WTC11 (cell line): ENCODE measurements around the gene RIPOR2. TPM values are rescaled to one million over a fixed set of nuclear protein-coding genes. Genes with fewer than 3 reads are reported as not detected.
A peak's percentile ranks its signal among the peaks of the same experiment; 100 is the strongest.

Experiments used
- ATF1 ChIP-seq: sonication (generic); formaldehyde crosslinking; IDR thresholded peaks from 2 replicates; pipeline ENCODE4 v1.8.1; 2023; ENCODE audit warnings: mild to moderate bottlenecking, moderate library complexity, missing genetic modification reagents
- ELF4 ChIP-seq: sonication (generic); formaldehyde crosslinking; IDR thresholded peaks from 2 replicates; pipeline ENCODE4 v1.8.1; 2022; ENCODE audit warnings: low read depth, mild to moderate bottlenecking, moderate library complexity, missing genetic modification reagents
- GABPB1 ChIP-seq: sonication (generic); formaldehyde crosslinking; IDR thresholded peaks from 2 replicates; pipeline ENCODE4 v1.8.1; 2023; ENCODE audit warnings: mild to moderate bottlenecking, missing genetic modification reagents
- GTF2I ChIP-seq: fragments of 250-450 bp; sonication (Bioruptor Pico); conservative IDR thresholded peaks from 2 replicates; pipeline ENCODE4 v1.4.0; 2021; ENCODE audit warnings: mild to moderate bottlenecking
- KAT7 ChIP-seq: sonication (generic); formaldehyde crosslinking; IDR thresholded peaks from 2 replicates; pipeline ENCODE4 v1.8.1; 2023; ENCODE audit warnings: missing genetic modification reagents, mild to moderate bottlenecking, borderline replicate concordance
- MXD4 ChIP-seq: fragments of 250-450 bp; sonication (Bioruptor Pico); IDR thresholded peaks from 2 replicates; pipeline ENCODE4 v1.8.0; 2021; ENCODE audit warnings: mild to moderate bottlenecking, moderate library complexity, borderline replicate concordance
- NR3C1 ChIP-seq: sonication (generic); formaldehyde crosslinking; conservative IDR thresholded peaks from 2 replicates; pipeline ENCODE4 v1.8.1; 2023; ENCODE audit warnings: low read depth, mild to moderate bottlenecking, missing genetic modification reagents
- PRRX2 ChIP-seq: fragments of 250-450 bp; sonication (Bioruptor Pico); IDR thresholded peaks from 2 replicates; pipeline ENCODE4 v1.8.0; 2021; ENCODE audit warnings: mild to moderate bottlenecking
- ZNF219 ChIP-seq: sonication (generic); formaldehyde crosslinking; IDR thresholded peaks from 2 replicates; pipeline ENCODE4 v1.8.0; 2023; ENCODE audit warnings: missing genetic modification reagents, mild to moderate bottlenecking, borderline replicate concordance
- ZNF232 ChIP-seq: sonication (generic); formaldehyde crosslinking; IDR thresholded peaks from 2 replicates; pipeline ENCODE4 v1.8.0; 2022; ENCODE audit warnings: mild to moderate bottlenecking, missing genetic modification reagents
- ZNF263 ChIP-seq: sonication (generic); formaldehyde crosslinking; IDR thresholded peaks from 2 replicates; pipeline ENCODE4 v1.8.1; 2022; ENCODE audit warnings: low read depth, mild to moderate bottlenecking, moderate library complexity, missing genetic modification reagents
- ZNF396 ChIP-seq: fragments of 250-450 bp; sonication (Bioruptor Pico); IDR thresholded peaks from 2 replicates; pipeline ENCODE4 v1.8.0; 2021; ENCODE audit warnings: mild to moderate bottlenecking, moderate library complexity, borderline replicate concordance
- ZNF416 ChIP-seq: fragments of 250-450 bp; sonication (Bioruptor Pico); IDR thresholded peaks from 2 replicates; pipeline ENCODE4 v1.9.0; 2021; ENCODE audit warnings: mild to moderate bottlenecking, inconsistent platforms
- ZNF671 ChIP-seq: fragments of 250-450 bp; sonication (Bioruptor Pico); IDR thresholded peaks from 2 replicates; pipeline ENCODE4 v1.8.0; 2021; ENCODE audit warnings: mild to moderate bottlenecking
- total RNA-seq: library from RNA; stranded (reverse); gene quantifications from 3 replicates; pipeline ENCODE4 v1.2.3, GENCODE V29; 2021
- TF ChIP-seq, protein P1 (sequence below): fragments of 250-450 bp; sonication (Bioruptor Pico); IDR thresholded peaks from 2 replicates; pipeline ENCODE4 v1.9.0; 2021; ENCODE audit warnings: mild to moderate bottlenecking
- TF ChIP-seq, protein P2 (sequence below): sonication (generic); formaldehyde crosslinking; conservative IDR thresholded peaks from 2 replicates; pipeline ENCODE4 v1.8.1; 2022; ENCODE audit warnings: mild to moderate bottlenecking, missing genetic modification reagents
- TF ChIP-seq, protein P3 (sequence below): fragments of 250-450 bp; sonication (Bioruptor Pico); conservative IDR thresholded peaks from 2 replicates; pipeline ENCODE4 v1.9.0; 2021; ENCODE audit warnings: mild to moderate bottlenecking
- TF ChIP-seq, protein P4 (sequence below): sonication (generic); formaldehyde crosslinking; IDR thresholded peaks from 2 replicates; pipeline ENCODE4 v1.8.1; 2022; ENCODE audit warnings: mild to moderate bottlenecking, missing genetic modification reagents, moderate library complexity, borderline replicate concordance
- TF ChIP-seq, protein P5 (sequence below): sonication (generic); formaldehyde crosslinking; IDR thresholded peaks from 2 replicates; pipeline ENCODE4 v1.8.0; 2023; ENCODE audit warnings: missing genetic modification reagents
- TF ChIP-seq, protein P6 (sequence below): fragments of 250-450 bp; sonication (Bioruptor Pico); IDR thresholded peaks from 2 replicates; pipeline ENCODE4 v1.9.0; 2021; ENCODE audit warnings: mild to moderate bottlenecking
- TF ChIP-seq, protein P7 (sequence below): sonication (generic); formaldehyde crosslinking; IDR thresholded peaks from 2 replicates; pipeline ENCODE4 v1.8.1; 2023; ENCODE audit warnings: mild to moderate bottlenecking, missing genetic modification reagents
- TF ChIP-seq, protein P8 (sequence below): sonication (generic); formaldehyde crosslinking; IDR thresholded peaks from 2 replicates; pipeline ENCODE4 v1.8.0; 2022; ENCODE audit warnings: mild to moderate bottlenecking, missing genetic modification reagents
- TF ChIP-seq, protein P9 (sequence below): sonication (generic); formaldehyde crosslinking; IDR thresholded peaks from 2 replicates; pipeline ENCODE4 v1.8.0; 2023; ENCODE audit warnings: missing genetic modification reagents, mild to moderate bottlenecking, borderline replicate concordance

The RIPOR2 gene
- total RNA-seq, 1 experiment from 2014 or later = 13.5 TPM

DNA sequence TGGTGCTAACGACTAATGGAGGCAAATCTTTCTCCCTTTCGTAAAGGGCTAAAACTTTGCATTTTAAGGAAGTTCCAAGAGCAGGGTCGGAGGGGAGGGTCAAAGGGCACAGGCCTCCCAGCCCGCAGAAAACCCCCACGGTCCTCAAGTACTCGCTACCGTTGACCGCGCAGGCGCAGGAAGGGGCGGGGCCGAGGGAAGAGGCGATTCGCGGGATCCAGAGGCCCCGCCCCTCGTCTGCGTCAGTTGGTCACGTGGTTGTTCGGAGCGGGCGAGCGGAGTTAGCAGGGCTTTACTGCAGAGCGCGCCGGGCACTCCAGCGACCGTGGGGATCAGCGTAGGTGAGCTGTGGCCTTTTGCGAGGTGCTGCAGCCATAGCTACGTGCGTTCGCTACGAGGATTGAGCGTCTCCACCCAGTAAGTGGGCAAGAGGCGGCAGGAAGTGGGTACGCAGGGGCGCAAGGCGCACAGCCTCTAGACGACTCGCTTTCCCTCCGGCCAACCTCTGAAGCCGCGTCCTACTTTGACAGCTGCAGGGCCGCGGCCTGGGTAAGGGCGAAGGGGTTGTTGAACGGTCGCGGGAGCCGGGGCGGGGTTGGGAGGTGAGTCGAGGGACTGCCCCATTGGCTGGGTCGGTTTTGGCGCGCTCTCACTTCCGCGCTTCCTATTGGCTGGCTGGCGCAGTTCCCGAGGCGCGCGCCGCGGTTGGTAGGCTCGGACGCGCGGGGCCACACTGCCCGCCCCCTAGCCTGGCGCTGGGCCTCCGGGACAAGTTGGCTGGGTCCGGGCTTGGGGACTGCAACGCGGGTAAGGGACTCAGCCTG lies 160.9 kb downstream of the RIPOR2 start, which contains the start of gene GMNN (continued):
- TF ChIP-seq, protein P1, sequence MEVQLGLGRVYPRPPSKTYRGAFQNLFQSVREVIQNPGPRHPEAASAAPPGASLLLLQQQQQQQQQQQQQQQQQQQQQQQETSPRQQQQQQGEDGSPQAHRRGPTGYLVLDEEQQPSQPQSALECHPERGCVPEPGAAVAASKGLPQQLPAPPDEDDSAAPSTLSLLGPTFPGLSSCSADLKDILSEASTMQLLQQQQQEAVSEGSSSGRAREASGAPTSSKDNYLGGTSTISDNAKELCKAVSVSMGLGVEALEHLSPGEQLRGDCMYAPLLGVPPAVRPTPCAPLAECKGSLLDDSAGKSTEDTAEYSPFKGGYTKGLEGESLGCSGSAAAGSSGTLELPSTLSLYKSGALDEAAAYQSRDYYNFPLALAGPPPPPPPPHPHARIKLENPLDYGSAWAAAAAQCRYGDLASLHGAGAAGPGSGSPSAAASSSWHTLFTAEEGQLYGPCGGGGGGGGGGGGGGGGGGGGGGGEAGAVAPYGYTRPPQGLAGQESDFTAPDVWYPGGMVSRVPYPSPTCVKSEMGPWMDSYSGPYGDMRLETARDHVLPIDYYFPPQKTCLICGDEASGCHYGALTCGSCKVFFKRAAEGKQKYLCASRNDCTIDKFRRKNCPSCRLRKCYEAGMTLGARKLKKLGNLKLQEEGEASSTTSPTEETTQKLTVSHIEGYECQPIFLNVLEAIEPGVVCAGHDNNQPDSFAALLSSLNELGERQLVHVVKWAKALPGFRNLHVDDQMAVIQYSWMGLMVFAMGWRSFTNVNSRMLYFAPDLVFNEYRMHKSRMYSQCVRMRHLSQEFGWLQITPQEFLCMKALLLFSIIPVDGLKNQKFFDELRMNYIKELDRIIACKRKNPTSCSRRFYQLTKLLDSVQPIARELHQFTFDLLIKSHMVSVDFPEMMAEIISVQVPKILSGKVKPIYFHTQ (CRISPR knock-in tag) = peak; percentile 84; the same call in 1 of the 2 replicates
- TF ChIP-seq, protein P2, sequence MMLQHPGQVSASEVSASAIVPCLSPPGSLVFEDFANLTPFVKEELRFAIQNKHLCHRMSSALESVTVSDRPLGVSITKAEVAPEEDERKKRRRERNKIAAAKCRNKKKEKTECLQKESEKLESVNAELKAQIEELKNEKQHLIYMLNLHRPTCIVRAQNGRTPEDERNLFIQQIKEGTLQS = 0 out of 2 replicates have a peak, but pooled peaks have one; percentile 29
- TF ChIP-seq, protein P3, sequence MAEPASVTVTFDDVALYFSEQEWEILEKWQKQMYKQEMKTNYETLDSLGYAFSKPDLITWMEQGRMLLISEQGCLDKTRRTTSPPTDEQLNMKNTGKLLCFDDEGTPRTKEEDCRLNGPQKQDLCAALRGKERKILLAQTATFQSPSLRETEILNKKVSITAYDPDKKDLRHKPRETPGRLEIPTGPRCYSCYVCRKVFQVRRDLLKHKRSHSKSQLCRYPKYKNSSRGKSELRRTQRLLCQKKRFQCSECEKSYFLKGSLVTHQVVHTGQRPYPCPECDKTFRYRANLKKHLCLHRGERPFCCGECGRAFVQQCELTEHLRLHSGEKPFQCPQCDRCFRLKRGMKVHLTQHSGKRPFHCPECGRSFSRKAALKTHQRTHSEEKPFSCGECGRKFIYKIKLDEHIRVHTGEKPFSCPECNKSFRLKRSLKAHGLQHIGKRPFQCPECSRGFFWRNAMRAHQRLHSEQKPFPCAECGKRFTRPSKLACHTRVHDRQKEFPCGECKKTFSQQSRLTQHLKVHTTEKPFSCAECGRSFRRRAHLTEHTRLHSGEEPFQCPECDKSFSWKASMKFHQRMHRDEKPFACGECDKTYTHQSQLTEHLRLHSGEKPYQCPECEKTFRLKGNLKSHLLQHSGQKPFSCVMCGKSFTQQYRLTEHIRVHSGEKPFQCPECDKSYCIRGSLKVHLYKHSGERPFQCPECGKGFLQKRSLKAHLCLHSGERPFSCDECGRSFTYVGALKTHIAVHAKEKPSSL = no peak
- TF ChIP-seq KAT7 (CRISPR knock-in tag) (peak; percentile 93), ZNF232 (peak; percentile 90), NR3C1 (no peak), GTF2I (CRISPR knock-in tag) (no peak), ZNF416 (CRISPR knock-in tag) (no peak), ATF1 (CRISPR knock-in tag) (peak; percentile 85; the same call in 1 of the 2 replicates), MXD4 (CRISPR knock-in tag) (no peak), ZNF263 (CRISPR knock-in tag) (no peak), ZNF396 (no peak), ZNF219 (CRISPR knock-in tag) (no peak), GABPB1 (CRISPR knock-in tag) (peak; percentile 73), ELF4 (CRISPR knock-in tag) (no peak), PRRX2 (no peak), ZNF671 (CRISPR knock-in tag) (peak; percentile 50; the same call in 1 of the 2 replicates)
- TF ChIP-seq, protein P4, sequence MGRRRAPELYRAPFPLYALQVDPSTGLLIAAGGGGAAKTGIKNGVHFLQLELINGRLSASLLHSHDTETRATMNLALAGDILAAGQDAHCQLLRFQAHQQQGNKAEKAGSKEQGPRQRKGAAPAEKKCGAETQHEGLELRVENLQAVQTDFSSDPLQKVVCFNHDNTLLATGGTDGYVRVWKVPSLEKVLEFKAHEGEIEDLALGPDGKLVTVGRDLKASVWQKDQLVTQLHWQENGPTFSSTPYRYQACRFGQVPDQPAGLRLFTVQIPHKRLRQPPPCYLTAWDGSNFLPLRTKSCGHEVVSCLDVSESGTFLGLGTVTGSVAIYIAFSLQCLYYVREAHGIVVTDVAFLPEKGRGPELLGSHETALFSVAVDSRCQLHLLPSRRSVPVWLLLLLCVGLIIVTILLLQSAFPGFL = no peak; the same call in 1 of the 2 replicates
- TF ChIP-seq, protein P5, sequence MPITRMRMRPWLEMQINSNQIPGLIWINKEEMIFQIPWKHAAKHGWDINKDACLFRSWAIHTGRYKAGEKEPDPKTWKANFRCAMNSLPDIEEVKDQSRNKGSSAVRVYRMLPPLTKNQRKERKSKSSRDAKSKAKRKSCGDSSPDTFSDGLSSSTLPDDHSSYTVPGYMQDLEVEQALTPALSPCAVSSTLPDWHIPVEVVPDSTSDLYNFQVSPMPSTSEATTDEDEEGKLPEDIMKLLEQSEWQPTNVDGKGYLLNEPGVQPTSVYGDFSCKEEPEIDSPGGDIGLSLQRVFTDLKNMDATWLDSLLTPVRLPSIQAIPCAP (CRISPR knock-in tag) = no peak
- TF ChIP-seq, protein P6, sequence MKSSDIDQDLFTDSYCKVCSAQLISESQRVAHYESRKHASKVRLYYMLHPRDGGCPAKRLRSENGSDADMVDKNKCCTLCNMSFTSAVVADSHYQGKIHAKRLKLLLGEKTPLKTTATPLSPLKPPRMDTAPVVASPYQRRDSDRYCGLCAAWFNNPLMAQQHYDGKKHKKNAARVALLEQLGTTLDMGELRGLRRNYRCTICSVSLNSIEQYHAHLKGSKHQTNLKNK (CRISPR knock-in tag) = no peak
- TF ChIP-seq, protein P7, sequence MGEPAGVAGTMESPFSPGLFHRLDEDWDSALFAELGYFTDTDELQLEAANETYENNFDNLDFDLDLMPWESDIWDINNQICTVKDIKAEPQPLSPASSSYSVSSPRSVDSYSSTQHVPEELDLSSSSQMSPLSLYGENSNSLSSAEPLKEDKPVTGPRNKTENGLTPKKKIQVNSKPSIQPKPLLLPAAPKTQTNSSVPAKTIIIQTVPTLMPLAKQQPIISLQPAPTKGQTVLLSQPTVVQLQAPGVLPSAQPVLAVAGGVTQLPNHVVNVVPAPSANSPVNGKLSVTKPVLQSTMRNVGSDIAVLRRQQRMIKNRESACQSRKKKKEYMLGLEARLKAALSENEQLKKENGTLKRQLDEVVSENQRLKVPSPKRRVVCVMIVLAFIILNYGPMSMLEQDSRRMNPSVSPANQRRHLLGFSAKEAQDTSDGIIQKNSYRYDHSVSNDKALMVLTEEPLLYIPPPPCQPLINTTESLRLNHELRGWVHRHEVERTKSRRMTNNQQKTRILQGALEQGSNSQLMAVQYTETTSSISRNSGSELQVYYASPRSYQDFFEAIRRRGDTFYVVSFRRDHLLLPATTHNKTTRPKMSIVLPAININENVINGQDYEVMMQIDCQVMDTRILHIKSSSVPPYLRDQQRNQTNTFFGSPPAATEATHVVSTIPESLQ = no peak
- TF ChIP-seq, protein P8, sequence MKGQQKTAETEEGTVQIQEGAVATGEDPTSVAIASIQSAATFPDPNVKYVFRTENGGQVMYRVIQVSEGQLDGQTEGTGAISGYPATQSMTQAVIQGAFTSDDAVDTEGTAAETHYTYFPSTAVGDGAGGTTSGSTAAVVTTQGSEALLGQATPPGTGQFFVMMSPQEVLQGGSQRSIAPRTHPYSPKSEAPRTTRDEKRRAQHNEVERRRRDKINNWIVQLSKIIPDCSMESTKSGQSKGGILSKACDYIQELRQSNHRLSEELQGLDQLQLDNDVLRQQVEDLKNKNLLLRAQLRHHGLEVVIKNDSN (CRISPR knock-in tag) = peak; percentile 91
- TF ChIP-seq, protein P9, sequence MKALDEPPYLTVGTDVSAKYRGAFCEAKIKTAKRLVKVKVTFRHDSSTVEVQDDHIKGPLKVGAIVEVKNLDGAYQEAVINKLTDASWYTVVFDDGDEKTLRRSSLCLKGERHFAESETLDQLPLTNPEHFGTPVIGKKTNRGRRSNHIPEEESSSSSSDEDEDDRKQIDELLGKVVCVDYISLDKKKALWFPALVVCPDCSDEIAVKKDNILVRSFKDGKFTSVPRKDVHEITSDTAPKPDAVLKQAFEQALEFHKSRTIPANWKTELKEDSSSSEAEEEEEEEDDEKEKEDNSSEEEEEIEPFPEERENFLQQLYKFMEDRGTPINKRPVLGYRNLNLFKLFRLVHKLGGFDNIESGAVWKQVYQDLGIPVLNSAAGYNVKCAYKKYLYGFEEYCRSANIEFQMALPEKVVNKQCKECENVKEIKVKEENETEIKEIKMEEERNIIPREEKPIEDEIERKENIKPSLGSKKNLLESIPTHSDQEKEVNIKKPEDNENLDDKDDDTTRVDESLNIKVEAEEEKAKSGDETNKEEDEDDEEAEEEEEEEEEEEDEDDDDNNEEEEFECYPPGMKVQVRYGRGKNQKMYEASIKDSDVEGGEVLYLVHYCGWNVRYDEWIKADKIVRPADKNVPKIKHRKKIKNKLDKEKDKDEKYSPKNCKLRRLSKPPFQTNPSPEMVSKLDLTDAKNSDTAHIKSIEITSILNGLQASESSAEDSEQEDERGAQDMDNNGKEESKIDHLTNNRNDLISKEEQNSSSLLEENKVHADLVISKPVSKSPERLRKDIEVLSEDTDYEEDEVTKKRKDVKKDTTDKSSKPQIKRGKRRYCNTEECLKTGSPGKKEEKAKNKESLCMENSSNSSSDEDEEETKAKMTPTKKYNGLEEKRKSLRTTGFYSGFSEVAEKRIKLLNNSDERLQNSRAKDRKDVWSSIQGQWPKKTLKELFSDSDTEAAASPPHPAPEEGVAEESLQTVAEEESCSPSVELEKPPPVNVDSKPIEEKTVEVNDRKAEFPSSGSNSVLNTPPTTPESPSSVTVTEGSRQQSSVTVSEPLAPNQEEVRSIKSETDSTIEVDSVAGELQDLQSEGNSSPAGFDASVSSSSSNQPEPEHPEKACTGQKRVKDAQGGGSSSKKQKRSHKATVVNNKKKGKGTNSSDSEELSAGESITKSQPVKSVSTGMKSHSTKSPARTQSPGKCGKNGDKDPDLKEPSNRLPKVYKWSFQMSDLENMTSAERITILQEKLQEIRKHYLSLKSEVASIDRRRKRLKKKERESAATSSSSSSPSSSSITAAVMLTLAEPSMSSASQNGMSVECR = peak; percentile 97
